ENCODE results near the gene EFTUD2. TPM values are rescaled to one million over a fixed set of nuclear protein-coding genes. Genes with fewer than 3 reads are reported as not detected.

Gene EFTUD2
- total and polyA plus RNA-seq, 2 of the 8 experiments (the other 6 are each of a cell fraction or from before 2014, with no cell fraction given), result 118 to 195 TPM

GRCh38 chr17:44927696-44928095 lies 28.5 kb upstream of the EFTUD2 start:
- H3K56ac ChIP-seq (replicated peaks; ENCODE audit: insufficient read length, low read depth, low read length), result no peak overlapping the region
- H4K5ac ChIP-seq (ENCODE audit: insufficient read length, low read depth, low read length), result no peak overlapping the region
- no peak overlapping the region for H3K9ac ChIP-seq (replicated peaks in 1 of 4; ENCODE audit: extremely low read depth in 1 of 4, low read depth in 3 of 4, low read length in 3 of 4)
- no peak overlapping the region for H2BK20ac ChIP-seq (ENCODE audit: low read length)
- H2AFZ ChIP-seq (ENCODE audit: low read length), result no peak overlapping the region
- no peaks in the 10 kb centered on the region; a peak in 4 of 7 replicates for H3K4me1 ChIP-seq (replicated peaks in 1 of 4; ENCODE audit: control insufficient read depth in 3 of 4, insufficient read depth in 4 of 4, low read length in 3 of 4)
- DNase-seq (ENCODE audit: low read depth in 1 of 2, low spot score in 2 of 2), result no peak
- no peak overlapping the region for H4K8ac ChIP-seq (ENCODE audit: extremely low read depth, insufficient read depth, low read length)
- FAIRE-seq, result no peak
- H3K23me2 ChIP-seq (ENCODE audit: low read depth, low read length), result no peaks in the 10 kb centered on the region
- H3K4me3 ChIP-seq (ENCODE audit: extremely low read depth in 1 of 4, insufficient read depth in 2 of 4, low read depth in 3 of 4, low read length in 4 of 4), result no peak overlapping the region
- H3K4me2 ChIP-seq (ENCODE audit: insufficient read depth in 1 of 2, low read depth in 2 of 2, low read length in 2 of 2), result no peak overlapping the region
- no peaks in the 10 kb centered on the region for H3K27me3 ChIP-seq (replicated peaks in 1 of 4; ENCODE audit: control insufficient read depth in 3 of 4, extremely low read depth in 1 of 4, insufficient read depth in 3 of 4, low read length in 3 of 4)
- no peaks in the 10 kb centered on the region for H3K9me3 ChIP-seq (ENCODE audit: insufficient read depth in 2 of 2, low read depth in 1 of 2, low read length in 1 of 2)
- H3K36me3 ChIP-seq (ENCODE audit: control insufficient read depth in 2 of 4, insufficient read depth in 4 of 4, low read length in 3 of 4), result peaks cover 20 to 59% (median 51%) of the 10 kb centered on the region in 4 experiments
- H2BK12ac ChIP-seq (ENCODE audit: low read depth, low read length), result no peak overlapping the region
- H3K14ac ChIP-seq (ENCODE audit: insufficient read length), result no peak overlapping the region
- no peaks in the 10 kb centered on the region for H3K79me1 ChIP-seq (ENCODE audit: low read depth, low read length)
- H4K20me1 ChIP-seq (replicated peaks in 1 of 2; ENCODE audit: control insufficient read depth in 1 of 2, insufficient read depth in 2 of 2, low read length in 2 of 2), result peaks cover 0 to 6% of the 10 kb centered on the region in 2 experiments
- no peak overlapping the region for H3K23ac ChIP-seq (ENCODE audit: insufficient read length)
- H3K18ac ChIP-seq (ENCODE audit: extremely low read depth, low read length), result no peak overlapping the region
- H2BK5ac ChIP-seq (ENCODE audit: low read depth, low read length), result no peak overlapping the region
- no peaks in the 10 kb centered on the region for H3K79me2 ChIP-seq (ENCODE audit: control insufficient read depth in 1 of 2, insufficient read depth in 2 of 2, low read length in 2 of 2)
- 90% methylated on average over 3 of the region's 3 CpGs; no CpG with 5 or more reads in 1 of the 2 experiments for WGBS, 2 experiments (ENCODE audit: extremely low coverage in 1 of 2, insufficient coverage in 1 of 2, insufficient read length in 1 of 2, insufficient replicate concordance in 2 of 2, low coverage in 1 of 2, low lambda C conversion rate in 2 of 2, missing lambda C conversion rate in 1 of 2)
- H2BK120ac ChIP-seq (replicated peaks; ENCODE audit: low read depth, low read length), result no peak overlapping the region
- CTCF ChIA-PET (ENCODE audit: partially characterized antibody), result interaction anchor here (1.1 to 13.0 kb wide), 5 partner anchors 9 to 88 kb away, joined by 4 to 243 read pairs (median 7); no protein-coding TSS in a partner anchor
- no peak overlapping the region for H3K4ac ChIP-seq (replicated peaks; ENCODE audit: insufficient read length, low read depth, low read length)
- POLR2A ChIA-PET (ENCODE audit: partially characterized antibody), result interaction anchor here (2.0 kb wide), 1 partner anchor 28 kb away, joined by 7 read pairs; the partner anchor contains the start of gene EFTUD2
- H2AK5ac ChIP-seq (ENCODE audit: low read depth, low read length), result no peak overlapping the region
- no peak overlapping the region for H3K27ac ChIP-seq (ENCODE audit: low read depth, low read length)
- no peak overlapping the region for H2BK15ac ChIP-seq (ENCODE audit: low read length)
- no peak overlapping the region for H4K91ac ChIP-seq (replicated peaks; ENCODE audit: insufficient read length, low read length)
